Choroid plexus epithelial cell (primary cell): Measurements from ENCODE around the gene CKAP5.

Source experiments
- DNase-seq: peaks from one replicate; pipeline ENCODE4 v3.0.0-alpha.2; 2010; ENCODE audit warnings: low read depth
- H3K4me3 ChIP-seq: 2 replicates; pipeline ENCODE4 v1.5.1; 2011; ENCODE audit warnings: low read depth, mild to moderate bottlenecking, control low read depth, low read length, moderate library complexity
- CTCF ChIP-seq: conservative IDR thresholded peaks from 2 replicates; pipeline ENCODE4 v1.5.1; 2011; ENCODE audit warnings: low read depth, mild to moderate bottlenecking, control low read depth, inconsistent platforms, low read length, moderate library complexity

The CKAP5 gene

GRCh38 chr11:46694607-46695006 lies 151.5 kb downstream of the CKAP5 start:
- no peak overlapping the region for H3K4me3 ChIP-seq
- TF ChIP-seq CTCF = no peak
- no peak for DNase-seq

GRCh38 chr11:46694072-46694471 lies 152.0 kb downstream of the CKAP5 start:
- DNase-seq = no peak
- no peak overlapping the region for H3K4me3 ChIP-seq
- no peak for TF ChIP-seq CTCF

- TF ChIP-seq CTCF = no peak
- peak; percentile 74 for DNase-seq
- no peak overlapping the region for H3K4me3 ChIP-seq
These were observed 152.5 kb downstream of the CKAP5 start for GRCh38 chr11:46693597-46694012.
